OCI-LY1 (cell line): ENCODE results near the gene KCNT2.

Source experiments
- H2AFZ ChIP-seq: fragments of 200-600 bp; sonication (generic), shearing (Covaris generic); 2 replicates; pipeline ENCODE4 v1.6.0; 2014; ENCODE audit warnings: antibody characterized with exemption, mild to moderate bottlenecking, low read length
- H3F3A ChIP-seq: fragments of 200-600 bp; sonication (generic), shearing (Covaris generic); 2 replicates; pipeline ENCODE4 v1.6.0; 2014; ENCODE audit warnings: mild to moderate bottlenecking, antibody characterized with exemption, low read length, moderate library complexity; ENCODE audit not compliant: insufficient read depth
- H3K27ac ChIP-seq: fragments of 200-600 bp; sonication (generic); 2 replicates; pipeline ENCODE4 v1.5.1; 2014; ENCODE audit warnings: low read length, mixed run types, mild to moderate bottlenecking, low read depth; ENCODE audit not compliant: poor library complexity, severe bottlenecking
- H3K27me3 ChIP-seq: fragments of 200-600 bp; sonication (generic); 2 replicates; pipeline ENCODE4 v1.6.0; 2014; ENCODE audit warnings: antibody characterized with exemption, mild to moderate bottlenecking, low read length, moderate library complexity; ENCODE audit not compliant: insufficient read depth
- H3K36me3 ChIP-seq: fragments of 200-600 bp; sonication (generic); 2 replicates; pipeline ENCODE4 v1.6.1; 2014; ENCODE audit warnings: mild to moderate bottlenecking, antibody characterized with exemption, low read length, moderate library complexity, mixed read lengths; ENCODE audit not compliant: insufficient read depth
- H3K4me1 ChIP-seq: fragments of 200-600 bp; sonication (generic); 2 replicates; pipeline ENCODE4 v1.5.1; 2014; ENCODE audit warnings: mild to moderate bottlenecking, low read length, moderate library complexity; ENCODE audit not compliant: insufficient read depth, severe bottlenecking
- H3K4me2 ChIP-seq: fragments of 200-600 bp; sonication (generic), shearing (Covaris generic); 2 replicates; pipeline ENCODE4 v1.6.1; 2014; ENCODE audit warnings: low read length
- H3K4me3 ChIP-seq: fragments of 200-600 bp; sonication (generic); 2 replicates; pipeline ENCODE4 v1.5.1; 2014; ENCODE audit warnings: low read length, low read depth, mild to moderate bottlenecking, mixed read lengths; ENCODE audit not compliant: poor library complexity, severe bottlenecking
- H3K79me2 ChIP-seq: fragments of 200-600 bp; shearing (Covaris generic); 2 replicates; pipeline ENCODE4 v1.6.1; 2016; ENCODE audit warnings: mixed run types, low read length, mixed read lengths; ENCODE audit not compliant: insufficient read depth
- H3K9ac ChIP-seq: fragments of 200-600 bp; sonication (generic), shearing (Covaris generic); 2 replicates; pipeline ENCODE4 v1.6.1; 2014; ENCODE audit warnings: mild to moderate bottlenecking, low read length, mixed read lengths
- H3K9me2 ChIP-seq: fragments of 200-600 bp; sonication (generic), shearing (Covaris generic); 2 replicates; pipeline ENCODE4 v1.6.1; 2014; ENCODE audit warnings: low read depth, mild to moderate bottlenecking, low read length, mixed read lengths
- H3K9me3 ChIP-seq: fragments of 200-600 bp; shearing (Covaris generic); 2 replicates; pipeline ENCODE4 v1.6.1; 2014; ENCODE audit warnings: low read length, mixed read lengths
- H4K20me1 ChIP-seq: fragments of 200-600 bp; sonication (generic), shearing (Covaris generic); 2 replicates; pipeline ENCODE4 v1.6.0; 2016; ENCODE audit warnings: mild to moderate bottlenecking, low read length; ENCODE audit not compliant: insufficient read depth
- CTCF ChIP-seq: fragments of 200-600 bp; sonication (generic), shearing (Covaris generic); IDR thresholded peaks from 2 replicates; pipeline ENCODE4 v1.5.1; 2017; ENCODE audit warnings: mild to moderate bottlenecking, antibody characterized with exemption, low read length, moderate library complexity, mixed read lengths
- EZH2 ChIP-seq: fragments of 200-600 bp; sonication (generic), shearing (Covaris generic); IDR thresholded peaks from 2 replicates; pipeline ENCODE4 v1.8.0; 2017; ENCODE audit warnings: borderline replicate concordance, mixed run types, mild to moderate bottlenecking, antibody characterized with exemption, low read length, moderate library complexity, mixed read lengths

The KCNT2 gene

GRCh38 chr1:196437671-196438070 is 170.6 kb downstream of the KCNT2 start:
- no peaks in the 10 kb centered on the region for H3K9me3 ChIP-seq
- no peaks in the 10 kb centered on the region for H4K20me1 ChIP-seq
- no peak overlapping the region for H3K4me3 ChIP-seq
- H3F3A ChIP-seq: no peaks in the 10 kb centered on the region
- no peaks in the 10 kb centered on the region for H3K27me3 ChIP-seq
- no peak overlapping the region for H3K9ac ChIP-seq
- no peaks in the 10 kb centered on the region for H3K9me2 ChIP-seq
- H3K79me2 ChIP-seq: no peaks in the 10 kb centered on the region
- H3K4me2 ChIP-seq: no peak overlapping the region
- H3K27ac ChIP-seq: no peak overlapping the region
- H2AFZ ChIP-seq: no peak overlapping the region
- TF ChIP-seq EZH2 (no peak), CTCF (no peak)
- H3K4me1 ChIP-seq: no peaks in the 10 kb centered on the region
- no peaks in the 10 kb centered on the region for H3K36me3 ChIP-seq

- Histone ChIP-seq H3K9me2 (no peaks in the 10 kb centered on the region), H3K9ac (no peak overlapping the region), H3K4me3 (no peak overlapping the region), H2AFZ (no peak overlapping the region), H3K27ac (no peak overlapping the region), H3K27me3 (no peaks in the 10 kb centered on the region), H3F3A (no peaks in the 10 kb centered on the region), H3K4me1 (no peaks in the 10 kb centered on the region), H3K4me2 (no peak overlapping the region), H3K9me3 (no peaks in the 10 kb centered on the region), H3K36me3 (no peaks in the 10 kb centered on the region), H4K20me1 (no peaks in the 10 kb centered on the region), H3K79me2 (no peaks in the 10 kb centered on the region)
- TF ChIP-seq EZH2 (no peak), CTCF (no peak)
Measured at GRCh38 chr1:196433000-196433399, 175.2 kb downstream of the KCNT2 start.

GRCh38 chr1:196427976-196428734 is 180.1 kb downstream of the KCNT2 start:
- Histone ChIP-seq H3K27ac (no peak overlapping the region), H4K20me1 (no peaks in the 10 kb centered on the region), H3K36me3 (no peaks in the 10 kb centered on the region), H3K4me3 (no peak overlapping the region), H2AFZ (no peak overlapping the region), H3K4me2 (no peak overlapping the region), H3F3A (no peaks in the 10 kb centered on the region), H3K9me3 (no peaks in the 10 kb centered on the region), H3K27me3 (no peaks in the 10 kb centered on the region), H3K4me1 (no peaks in the 10 kb centered on the region), H3K9ac (no peak overlapping the region), H3K79me2 (no peaks in the 10 kb centered on the region), H3K9me2 (no peaks in the 10 kb centered on the region)
- TF ChIP-seq CTCF (no peak), EZH2 (no peak)
